Natural killer cell treated with Interleukin-12 subunit alpha and Interleukin-12 subunit beta and Interleukin-15 and Interleukin-18, amount 100 ng/mL, for 72 hours (primary cell): ENCODE results near the gene GRIK5. TPM values are rescaled to one million over a fixed set of nuclear protein-coding genes. Genes with fewer than 3 reads are reported as not detected.

Experiments
- ATAC-seq, 2 donors: fragments of 150-1000 bp; cut with Tn5 transposase in 1 of 2; sonication (Bioruptor Pico), chemical (Tn5 transposase) in 1 of 2; 2 replicates each; pipeline ENCODE4 v1.10.0; 2021
- DNase-seq: peaks from one replicate; pipeline ENCODE4 v3.0.0; 2022; ENCODE audit warnings: low spot score
- H3K27ac Mint-ChIP-seq, 2 donors: 1 replicate in 1 of 2; 2 replicates in 1 of 2; pipeline ENCODE4 v1.8.0; 2022; ENCODE audit warnings: mixed read lengths in 2 of 2, mild to moderate bottlenecking in 1 of 2, moderate library complexity in 1 of 2
- H3K27me3 Mint-ChIP-seq, 2 donors: 1 replicate in 1 of 2; 2 replicates in 1 of 2; pipeline ENCODE4 v1.8.0; 2022; ENCODE audit warnings: mixed read lengths in 2 of 2
- H3K36me3 Mint-ChIP-seq: one replicate; pipeline ENCODE4 v1.8.0; 2022; ENCODE audit warnings: mixed read lengths
- H3K4me1 Mint-ChIP-seq, 2 donors: 1 replicate in 1 of 2; 2 replicates in 1 of 2; pipeline ENCODE4 v1.8.0; 2022; ENCODE audit warnings: low read depth in 2 of 2, mixed read lengths in 2 of 2, mild to moderate bottlenecking in 1 of 2
- H3K4me3 Mint-ChIP-seq: one replicate; pipeline ENCODE4 v1.8.0; 2022; ENCODE audit warnings: mixed read lengths
- H3K9me3 Mint-ChIP-seq: 2 replicates; pipeline ENCODE4 v1.8.0; 2022; ENCODE audit warnings: mixed read lengths
- total RNA-seq, 2 donors: library from RNA; stranded (reverse); gene quantifications; one replicate each; pipeline ENCODE4 v1.2.3, GENCODE V29; 2022

GRIK5 gene, protein sequence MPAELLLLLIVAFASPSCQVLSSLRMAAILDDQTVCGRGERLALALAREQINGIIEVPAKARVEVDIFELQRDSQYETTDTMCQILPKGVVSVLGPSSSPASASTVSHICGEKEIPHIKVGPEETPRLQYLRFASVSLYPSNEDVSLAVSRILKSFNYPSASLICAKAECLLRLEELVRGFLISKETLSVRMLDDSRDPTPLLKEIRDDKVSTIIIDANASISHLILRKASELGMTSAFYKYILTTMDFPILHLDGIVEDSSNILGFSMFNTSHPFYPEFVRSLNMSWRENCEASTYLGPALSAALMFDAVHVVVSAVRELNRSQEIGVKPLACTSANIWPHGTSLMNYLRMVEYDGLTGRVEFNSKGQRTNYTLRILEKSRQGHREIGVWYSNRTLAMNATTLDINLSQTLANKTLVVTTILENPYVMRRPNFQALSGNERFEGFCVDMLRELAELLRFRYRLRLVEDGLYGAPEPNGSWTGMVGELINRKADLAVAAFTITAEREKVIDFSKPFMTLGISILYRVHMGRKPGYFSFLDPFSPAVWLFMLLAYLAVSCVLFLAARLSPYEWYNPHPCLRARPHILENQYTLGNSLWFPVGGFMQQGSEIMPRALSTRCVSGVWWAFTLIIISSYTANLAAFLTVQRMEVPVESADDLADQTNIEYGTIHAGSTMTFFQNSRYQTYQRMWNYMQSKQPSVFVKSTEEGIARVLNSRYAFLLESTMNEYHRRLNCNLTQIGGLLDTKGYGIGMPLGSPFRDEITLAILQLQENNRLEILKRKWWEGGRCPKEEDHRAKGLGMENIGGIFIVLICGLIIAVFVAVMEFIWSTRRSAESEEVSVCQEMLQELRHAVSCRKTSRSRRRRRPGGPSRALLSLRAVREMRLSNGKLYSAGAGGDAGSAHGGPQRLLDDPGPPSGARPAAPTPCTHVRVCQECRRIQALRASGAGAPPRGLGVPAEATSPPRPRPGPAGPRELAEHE
- 1 to 10 TPM in 1 of 2 donors, under 1 TPM in 1; 0.21 to 1.0 TPM for total RNA-seq

DNA sequence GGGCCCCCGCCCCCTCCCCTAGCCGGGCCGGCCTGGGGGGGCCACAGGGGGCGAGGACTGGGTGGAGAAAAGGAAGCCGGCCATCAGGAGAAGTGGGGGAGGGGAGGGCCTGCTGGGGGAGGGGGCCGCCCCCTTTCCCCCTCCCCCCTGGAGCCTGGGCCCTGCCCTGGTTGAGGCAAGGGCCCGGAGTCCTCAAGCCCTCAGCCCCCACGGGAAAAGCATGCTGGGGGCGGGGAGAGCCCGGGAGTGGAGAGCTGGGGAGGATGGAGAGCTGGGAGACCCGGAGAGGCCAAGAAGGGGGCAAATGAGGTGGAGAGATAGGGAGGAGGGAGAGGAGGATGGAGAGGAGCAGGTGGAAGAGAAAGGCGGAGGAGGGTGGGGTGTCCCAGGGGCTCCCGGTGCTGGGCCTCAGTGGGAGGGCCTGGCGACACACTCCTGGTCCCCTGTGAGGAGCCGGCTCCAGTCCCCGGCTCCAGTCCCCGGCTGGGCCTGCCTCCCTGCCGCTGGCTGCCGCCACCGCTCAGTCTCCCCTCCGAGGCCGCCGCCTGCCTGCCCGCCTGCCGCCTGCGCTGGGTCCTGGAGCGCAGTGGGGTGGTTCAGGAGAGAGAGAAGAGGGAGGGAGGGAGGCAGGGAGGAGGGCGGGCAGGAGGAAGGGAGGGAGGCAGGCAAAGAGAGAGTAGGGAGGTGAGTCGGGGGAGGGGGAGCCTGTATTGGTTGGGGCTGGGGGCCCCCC lies at the start of gene GRIK5:
TSS of gene GRIK5 (minus strand) at position 588 of the 733 bp plus-strand sequence. CDS start 4,436 bp downstream, outside the sequence.
- no peaks in the 10 kb centered on the region for H3K36me3 Mint-ChIP-seq
- peaks cover 0 to 7% of the 10 kb centered on the region in 2 donors for H3K27me3 Mint-ChIP-seq
- ATAC-seq (no peak), DNase-seq (no peak)
- no peaks in the 10 kb centered on the region for H3K9me3 Mint-ChIP-seq
- no peaks in the 10 kb centered on the region for H3K4me1 Mint-ChIP-seq
- H3K4me3 Mint-ChIP-seq = no peak within 1 kb of the TSS
- no peak within 1 kb of the TSS for H3K27ac Mint-ChIP-seq

DNA sequence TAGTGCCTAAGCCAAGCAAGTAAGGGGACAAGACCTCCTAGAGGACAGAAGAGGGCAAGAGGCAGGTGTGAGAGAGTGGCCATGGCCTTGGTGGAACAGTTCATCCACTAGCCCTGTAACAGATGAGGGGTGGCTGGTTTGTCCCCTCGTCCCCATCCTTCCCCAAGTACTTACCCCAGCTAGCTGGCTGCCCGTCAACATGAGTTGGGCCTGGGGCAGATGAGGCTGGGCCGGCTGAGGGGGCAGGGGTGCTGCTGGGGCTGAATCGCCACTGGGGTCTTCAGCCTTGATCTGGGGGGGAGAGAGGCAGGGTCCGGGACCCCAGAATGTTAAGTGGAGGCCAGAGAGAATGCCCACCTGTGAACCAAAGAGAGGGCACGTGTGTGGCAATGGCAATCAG lies 47.1 kb upstream of the GRIK5 start:
- no peak for ATAC-seq
- Mint-ChIP-seq H3K36me3 (peaks cover 7% of the 10 kb centered on the region), H3K27ac (no peak overlapping the region), H3K9me3 (no peaks in the 10 kb centered on the region), H3K4me3 (no peak overlapping the region), H3K27me3 (no peaks in the 10 kb centered on the region), H3K4me1 (peaks cover 22 to 33% of the 10 kb centered on the region in 2 donors)
- DNase-seq = no peak

DNA sequence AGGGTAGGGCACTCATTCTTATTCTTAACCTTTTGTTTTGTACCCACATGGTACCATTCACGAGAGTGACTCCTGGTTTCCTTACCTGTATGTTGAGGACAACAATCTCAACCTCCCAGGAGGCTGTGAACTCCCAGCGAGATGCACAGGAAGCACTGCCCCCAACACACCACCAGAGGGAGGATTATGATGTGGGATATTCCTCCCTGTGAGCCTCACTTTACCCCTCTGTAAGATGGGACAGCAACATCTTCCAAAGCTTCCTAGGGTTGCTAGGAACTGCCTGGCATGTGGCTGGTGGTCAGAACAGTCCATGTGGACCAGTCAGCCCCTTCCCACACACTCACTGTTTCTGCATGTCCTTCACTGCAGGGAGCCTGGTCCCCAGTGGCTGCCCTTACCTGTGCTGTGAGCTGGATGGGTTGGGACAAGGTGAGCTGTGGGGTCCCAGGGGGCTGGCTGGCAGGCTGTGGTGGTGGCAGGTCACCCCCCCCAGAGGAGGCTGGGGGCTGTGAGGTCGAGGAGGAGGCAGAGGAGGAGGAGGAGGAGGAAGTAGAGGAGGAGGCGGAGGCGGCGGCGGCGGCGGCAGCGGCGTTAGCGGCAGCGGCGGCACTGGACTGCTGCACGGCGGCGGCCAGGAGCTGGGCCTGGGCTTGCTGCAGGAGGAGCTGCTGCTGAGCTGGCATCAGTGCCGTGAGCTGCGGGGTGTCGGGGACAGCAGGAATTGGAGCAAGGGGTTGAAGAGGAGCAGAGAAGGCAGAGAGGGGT lies 46.5 kb upstream of the GRIK5 start:
- Mint-ChIP-seq H3K27ac (peak overlapping the region in 1 of 2 donors; percentile 26), H3K36me3 (peaks cover 7% of the 10 kb centered on the region), H3K27me3 (no peaks in the 10 kb centered on the region), H3K4me1 (peaks cover 22 to 31% of the 10 kb centered on the region in 2 donors), H3K4me3 (no peak overlapping the region), H3K9me3 (no peaks in the 10 kb centered on the region)
- ATAC-seq = no peak
- DNase-seq = no peak

DNA sequence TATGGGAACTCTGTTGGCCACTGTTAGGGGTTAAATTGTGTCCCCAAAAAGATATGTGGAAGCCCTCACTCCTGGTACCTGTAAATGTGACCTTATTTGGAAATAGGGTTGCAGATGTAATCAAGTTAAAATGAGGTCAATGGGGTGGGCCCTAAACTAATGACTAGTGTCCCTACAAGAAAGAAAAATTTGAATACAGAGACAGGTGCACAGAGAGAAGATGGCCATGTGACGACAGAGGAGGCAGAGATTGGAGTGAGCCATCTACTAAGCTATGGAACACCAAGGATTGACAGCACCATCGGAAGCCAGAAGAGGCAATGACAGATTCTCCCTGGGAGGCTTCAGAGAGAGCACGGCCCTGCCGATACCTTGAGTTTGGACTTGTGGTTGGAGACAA lies 45.7 kb upstream of the GRIK5 start:
- Mint-ChIP-seq H3K4me3 (no peak overlapping the region), H3K27me3 (no peaks in the 10 kb centered on the region), H3K4me1 (peaks cover 24 to 27% of the 10 kb centered on the region in 2 donors), H3K9me3 (no peaks in the 10 kb centered on the region), H3K27ac (peak overlapping the region in 1 of 2 donors; percentile 26), H3K36me3 (peaks cover 7% of the 10 kb centered on the region)
- DNase-seq (no peak), ATAC-seq (no peak)

DNA sequence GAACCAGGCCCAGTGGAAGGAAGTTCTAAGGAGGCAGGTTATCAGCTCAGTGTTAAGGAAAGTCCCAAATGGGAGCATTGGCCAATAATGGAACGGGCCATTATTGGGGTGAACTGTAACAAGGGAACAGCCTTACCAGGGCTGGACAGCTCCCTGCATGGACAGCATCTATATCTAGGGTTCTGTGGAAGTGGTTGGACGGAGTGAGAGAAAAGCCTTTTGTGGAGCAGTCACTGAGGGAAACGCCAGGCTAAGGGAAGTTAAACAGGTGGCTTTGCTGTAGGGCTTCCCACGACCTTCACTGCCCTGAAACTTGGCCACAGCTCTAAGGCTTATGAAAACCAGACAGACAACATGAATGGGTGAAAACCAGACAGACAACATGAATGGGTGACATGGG lies 45.2 kb upstream of the GRIK5 start:
- Mint-ChIP-seq H3K27me3 (no peaks in the 10 kb centered on the region), H3K4me1 (peaks cover 21 to 25% of the 10 kb centered on the region in 2 donors), H3K36me3 (peaks cover 7% of the 10 kb centered on the region), H3K27ac (no peak overlapping the region), H3K9me3 (no peaks in the 10 kb centered on the region), H3K4me3 (no peak overlapping the region)
- DNase-seq = no peak
- no peak for ATAC-seq

DNA sequence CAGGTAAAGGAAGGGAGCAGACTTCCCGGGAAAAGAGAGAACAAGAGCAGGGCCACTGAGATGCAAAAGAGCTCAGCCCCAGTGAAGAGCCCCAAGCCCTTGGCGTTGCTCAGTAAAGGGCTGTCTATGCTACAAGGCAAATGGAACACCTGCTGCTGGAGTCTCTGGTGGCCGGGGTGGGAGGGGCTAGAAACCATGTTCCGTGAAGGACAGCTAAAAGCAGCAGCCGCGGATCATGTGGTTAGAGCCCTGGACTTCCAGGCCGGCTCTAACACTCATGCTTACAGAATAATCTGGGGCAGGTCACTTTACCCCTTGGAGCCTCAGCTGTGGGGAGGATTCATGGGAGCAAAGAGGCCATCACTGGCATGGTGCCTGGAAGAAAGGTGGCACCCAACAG lies 44.4 kb upstream of the GRIK5 start:
- ATAC-seq (peak in 1 of 2 donors; percentile 17), DNase-seq (no peak)
- Mint-ChIP-seq H3K4me1 (peaks cover 21 to 25% of the 10 kb centered on the region in 2 donors), H3K4me3 (no peak overlapping the region), H3K9me3 (no peaks in the 10 kb centered on the region), H3K36me3 (peaks cover 7% of the 10 kb centered on the region), H3K27ac (peak overlapping the region; percentile 31 to 81), H3K27me3 (no peaks in the 10 kb centered on the region)

DNA sequence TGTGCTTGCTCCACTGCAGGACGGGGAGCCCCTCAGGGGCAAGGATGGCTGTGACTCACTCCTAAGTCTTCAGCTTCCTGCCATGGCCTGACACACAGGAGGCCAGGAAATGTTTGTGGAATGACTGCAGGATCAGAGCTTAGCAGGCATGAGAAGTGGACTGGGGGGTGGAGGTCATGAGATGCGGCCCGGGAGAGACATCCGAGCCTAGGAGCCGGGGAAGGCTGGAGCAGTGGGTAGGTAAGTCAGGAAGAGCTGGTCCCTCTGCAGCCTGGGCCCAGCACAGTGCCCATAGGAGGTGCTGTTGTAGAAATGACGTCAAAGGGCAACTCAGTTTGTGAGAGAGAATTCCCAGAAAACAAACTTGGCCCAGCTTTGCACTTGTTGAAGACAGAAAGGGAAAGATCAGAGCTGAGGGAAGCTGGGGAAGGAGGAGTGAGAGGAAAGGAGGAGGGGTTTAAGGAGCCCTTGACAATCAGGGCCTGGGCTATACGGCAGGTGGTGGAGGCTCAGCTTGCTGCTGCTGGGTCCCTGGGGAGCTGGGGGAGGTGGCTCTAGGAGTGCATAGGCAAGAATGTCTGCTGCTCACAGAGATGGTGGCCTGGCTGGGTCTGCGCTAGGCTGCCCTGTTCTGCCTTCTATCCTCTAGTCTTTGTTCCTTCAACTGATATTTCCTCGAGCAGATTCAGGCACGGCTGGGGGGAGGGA lies 43.8 kb upstream of the GRIK5 start:
- no peaks in the 10 kb centered on the region for H3K27me3 Mint-ChIP-seq
- peaks cover 22 to 26% of the 10 kb centered on the region in 2 donors for H3K4me1 Mint-ChIP-seq
- ATAC-seq (peak in 1 of 2 donors; percentile 20), DNase-seq (no peak)
- no peaks in the 10 kb centered on the region for H3K9me3 Mint-ChIP-seq
- peak overlapping the region; percentile 31 to 81 for H3K27ac Mint-ChIP-seq
- peaks cover 7% of the 10 kb centered on the region for H3K36me3 Mint-ChIP-seq
- H3K4me3 Mint-ChIP-seq = no peak overlapping the region

DNA sequence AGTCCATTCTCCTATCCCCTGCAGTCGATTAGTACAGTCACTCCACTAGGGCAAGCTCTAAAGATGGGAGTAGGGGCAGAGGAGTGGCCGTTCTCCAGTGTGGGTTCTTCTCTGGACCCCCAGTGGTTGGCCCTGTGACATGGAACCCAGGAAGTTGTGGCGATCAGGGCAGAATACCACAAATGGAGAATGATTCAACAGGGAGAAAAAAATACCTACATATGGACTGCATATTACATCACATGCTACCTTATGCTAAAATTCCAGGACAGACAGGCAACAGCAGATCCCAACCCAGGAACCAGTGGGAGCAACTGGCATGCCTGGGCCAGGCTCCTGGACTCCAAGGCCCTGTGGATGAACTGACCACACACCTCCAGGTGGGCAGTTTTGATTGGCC lies 41.8 kb upstream of the GRIK5 start:
- ATAC-seq = no peak
- Mint-ChIP-seq H3K27me3 (no peaks in the 10 kb centered on the region), H3K27ac (peak overlapping the region; percentile 8 to 76), H3K36me3 (peaks cover 7% of the 10 kb centered on the region), H3K9me3 (no peaks in the 10 kb centered on the region), H3K4me3 (no peak overlapping the region), H3K4me1 (peaks cover 27 to 29% of the 10 kb centered on the region in 2 donors)
- DNase-seq = no peak

DNA sequence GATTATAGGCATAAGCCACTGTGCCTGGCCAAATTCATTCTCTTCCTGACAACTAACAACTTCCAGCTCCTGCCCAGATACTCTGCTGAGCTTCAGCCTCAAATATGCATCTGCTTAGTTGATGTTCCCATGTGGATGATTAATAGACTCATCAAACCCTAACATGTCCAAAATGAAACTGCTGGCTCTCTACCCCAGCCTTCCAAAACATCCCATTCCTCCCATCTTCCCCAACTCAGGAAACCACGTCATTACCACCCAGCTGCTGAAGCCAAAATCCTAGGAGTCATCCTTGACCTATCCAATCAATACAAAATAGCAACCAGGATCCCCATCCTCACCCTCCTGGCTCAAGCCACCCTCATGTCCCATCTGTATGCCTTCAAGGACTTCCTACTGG lies 41.4 kb upstream of the GRIK5 start:
- no peak for ATAC-seq
- Mint-ChIP-seq H3K9me3 (no peaks in the 10 kb centered on the region), H3K4me3 (no peak overlapping the region), H3K4me1 (peaks cover 27 to 29% of the 10 kb centered on the region in 2 donors), H3K27ac (peak overlapping the region; percentile 8 to 76), H3K27me3 (no peaks in the 10 kb centered on the region), H3K36me3 (peaks cover 7% of the 10 kb centered on the region)
- DNase-seq = no peak

DNA sequence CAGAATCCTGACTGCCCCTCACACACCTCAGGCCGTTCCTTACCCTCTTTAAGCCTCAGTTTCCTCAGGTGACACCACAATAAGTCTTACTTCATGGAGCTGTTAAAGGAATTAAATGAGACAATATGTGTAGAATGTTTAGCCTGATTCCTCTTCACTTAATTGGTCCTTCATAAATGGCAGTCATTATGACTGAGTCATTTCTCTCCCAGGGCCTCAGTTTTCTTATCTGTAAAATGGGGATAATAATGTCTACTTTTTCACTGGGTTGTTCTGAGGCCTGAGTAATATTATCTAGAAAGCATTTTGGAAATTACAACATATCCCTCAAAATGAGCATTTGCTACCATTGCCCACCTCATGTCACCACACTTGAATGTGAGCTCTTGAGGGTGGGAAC lies 40.7 kb upstream of the GRIK5 start:
- Mint-ChIP-seq H3K4me3 (no peak overlapping the region), H3K36me3 (peaks cover 3% of the 10 kb centered on the region), H3K4me1 (peaks cover 31 to 32% of the 10 kb centered on the region in 2 donors), H3K27ac (peak overlapping the region; percentile 8 to 76), H3K27me3 (no peaks in the 10 kb centered on the region), H3K9me3 (no peaks in the 10 kb centered on the region)
- DNase-seq (no peak), ATAC-seq (no peak)

DNA sequence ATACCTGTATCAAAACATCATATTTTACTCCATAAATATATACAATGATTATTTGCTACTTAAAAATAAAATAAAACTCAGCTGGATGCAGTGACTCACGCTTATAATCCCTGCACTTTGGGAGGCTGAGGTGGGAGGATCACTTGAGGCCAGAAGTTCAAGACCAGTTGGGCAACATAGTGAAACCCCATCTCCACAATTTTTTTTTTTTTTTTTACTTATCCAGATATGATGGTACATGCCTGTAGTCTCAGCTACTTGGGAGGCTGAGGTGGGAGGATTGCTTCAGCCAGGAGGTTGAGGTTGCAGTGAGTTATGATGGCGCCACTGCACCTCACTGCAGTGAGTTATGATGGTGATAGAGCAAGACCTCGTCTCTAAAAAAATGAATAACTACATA lies 39.9 kb upstream of the GRIK5 start:
- peaks cover 35 to 40% of the 10 kb centered on the region in 2 donors for H3K4me1 Mint-ChIP-seq
- H3K9me3 Mint-ChIP-seq = no peaks in the 10 kb centered on the region
- H3K36me3 Mint-ChIP-seq = no peaks in the 10 kb centered on the region

More for the DNA sequence above, 39.9 kb upstream of the GRIK5 start:
- H3K27me3 Mint-ChIP-seq = no peaks in the 10 kb centered on the region
- no peak overlapping the region for H3K4me3 Mint-ChIP-seq
- no peak overlapping the region for H3K27ac Mint-ChIP-seq
- DNase-seq = no peak
- ATAC-seq = no peak
